NCI-H2029 (cell line): ENCODE results near the gene ISOC1.
A peak's percentile ranks its signal among the peaks of the same experiment; 100 is the strongest.

Experiments
- DNase-seq: peaks from one replicate; lab custom pipeline; 2025; lab: John Stamatoyannopoulos, UW

Gene ISOC1

DNA sequence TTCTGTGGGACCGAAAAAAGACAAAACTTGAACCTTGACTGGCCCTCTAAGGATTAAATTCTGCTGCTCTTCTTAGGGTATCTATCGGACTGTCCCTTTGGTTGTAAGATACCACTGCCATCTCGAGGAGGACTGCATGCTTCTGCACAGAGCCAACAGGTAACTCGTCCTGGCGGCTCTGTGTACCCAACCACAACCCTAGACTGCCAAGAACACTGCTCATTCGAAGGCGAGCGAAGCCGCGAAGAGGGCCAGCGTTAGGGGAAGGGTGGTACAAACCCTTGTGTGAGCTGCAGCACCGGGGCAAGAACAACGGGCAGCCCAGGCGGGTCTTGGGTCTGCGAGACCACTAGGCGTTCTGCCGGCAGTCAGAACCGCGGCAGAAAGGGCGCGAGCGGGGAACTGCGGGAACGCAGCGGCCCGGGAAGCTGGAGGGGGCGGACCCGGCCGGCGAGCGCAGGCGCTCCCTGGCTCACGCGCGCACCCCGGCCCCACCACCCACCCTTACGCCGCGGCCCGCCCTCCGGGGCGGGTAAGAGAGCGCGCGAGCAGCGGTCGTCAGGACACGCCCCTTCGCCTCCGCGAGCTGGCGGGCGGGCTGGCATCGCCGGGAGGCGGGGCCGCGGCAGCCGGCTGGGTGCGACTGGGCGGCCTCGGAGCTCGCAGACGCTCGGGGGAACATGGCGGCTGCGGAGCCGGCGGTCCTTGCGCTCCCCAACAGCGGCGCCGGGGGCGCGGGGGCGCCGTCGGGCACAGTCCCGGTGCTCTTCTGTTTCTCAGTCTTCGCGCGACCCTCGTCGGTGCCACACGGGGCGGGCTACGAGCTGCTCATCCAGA lies at the start of gene ISOC1:
TSS of gene ISOC1 (plus strand) at position 663 of the 837 bp plus-strand sequence. CDS start at position 681, 18 bp downstream.
- peak; percentile 84 for DNase-seq

DNA sequence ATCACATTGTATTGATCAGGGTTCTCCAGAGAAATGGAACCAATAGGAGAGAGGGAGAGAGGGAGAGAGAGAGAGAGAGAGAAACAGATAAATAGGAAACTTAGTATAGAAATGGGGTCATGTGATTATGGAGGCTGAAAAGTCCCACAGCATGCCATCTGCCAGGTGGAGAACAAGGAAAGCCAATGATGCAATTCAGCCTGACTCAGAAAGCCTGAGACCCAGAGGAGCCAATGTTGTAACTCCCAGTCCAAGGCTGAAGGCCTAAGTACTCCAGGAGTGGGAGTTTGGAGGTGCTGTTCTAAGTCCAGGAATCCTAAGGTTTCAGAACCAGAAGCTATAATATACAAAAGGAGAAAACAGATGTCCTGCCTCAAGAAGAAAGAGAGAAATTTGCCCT lies 48.4 kb upstream of the ISOC1 start:
- no peak for DNase-seq

DNA sequence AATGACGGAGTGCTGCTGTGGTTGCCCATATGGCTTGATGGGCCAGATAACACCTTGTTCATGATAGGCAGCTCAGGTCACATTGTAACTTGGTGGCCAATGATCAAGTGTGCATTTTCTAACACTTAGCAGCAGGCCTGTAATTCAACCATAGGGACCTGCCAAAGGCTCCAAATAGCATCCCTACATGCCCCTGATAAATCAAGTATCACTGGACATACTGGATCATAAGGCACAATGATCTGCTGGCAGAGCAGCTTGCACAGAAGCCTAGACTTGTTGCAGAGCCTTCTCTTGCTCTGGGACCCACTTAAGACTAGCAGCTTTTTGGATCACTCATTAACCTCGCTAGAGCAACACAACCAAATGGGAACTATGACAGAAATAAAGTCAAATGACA lies 46.0 kb upstream of the ISOC1 start:
- DNase-seq: no peak

DNA sequence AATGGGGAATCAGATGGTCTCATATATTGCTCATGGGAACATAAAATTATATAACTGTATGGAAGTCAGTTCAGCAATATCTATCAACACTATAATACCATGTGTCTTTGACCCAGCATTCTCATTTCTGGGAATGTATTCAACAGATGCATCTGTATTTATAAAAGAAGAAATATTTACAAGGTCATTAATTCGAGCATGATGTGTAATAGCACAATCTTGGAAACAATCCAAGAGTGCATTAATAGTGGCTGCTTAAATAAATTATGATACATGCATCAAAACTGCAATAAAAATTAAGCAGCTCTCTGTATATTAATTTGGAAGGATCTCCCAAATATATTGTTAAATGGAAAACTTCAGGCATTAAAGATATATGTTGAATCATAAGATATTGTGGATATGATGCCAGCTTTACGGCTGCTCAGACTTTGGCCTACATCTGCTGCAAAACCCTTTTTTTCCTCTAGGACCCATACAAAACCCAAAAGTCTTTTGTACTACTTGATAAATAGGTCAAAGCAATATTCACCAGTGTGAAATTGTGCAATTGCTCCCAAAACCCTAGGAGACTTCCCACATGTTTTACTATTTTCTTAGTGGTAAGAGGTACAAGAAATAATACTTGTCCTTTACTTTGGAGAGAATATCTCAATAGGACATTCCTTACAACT lies 45.3 kb upstream of the ISOC1 start:
- no peak for DNase-seq

DNA sequence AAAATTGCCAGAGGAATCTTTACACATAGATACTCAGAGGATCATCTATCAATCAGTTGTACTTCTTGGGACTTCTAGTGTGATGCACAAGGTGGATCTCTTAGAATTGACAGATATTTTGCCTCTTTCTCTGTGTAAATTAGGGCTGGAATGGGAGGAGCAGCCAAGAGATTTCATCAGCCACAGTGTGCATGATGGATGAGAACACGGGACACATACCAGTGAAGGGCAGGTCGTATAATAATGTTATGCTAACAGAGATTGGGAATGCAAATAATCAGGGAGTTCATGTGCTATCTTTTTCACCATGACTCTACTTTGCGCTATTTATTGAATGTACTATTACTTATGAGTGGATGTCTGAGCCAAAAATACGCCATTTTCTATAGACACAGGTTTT lies 43.3 kb upstream of the ISOC1 start:
- no peak for DNase-seq

DNA sequence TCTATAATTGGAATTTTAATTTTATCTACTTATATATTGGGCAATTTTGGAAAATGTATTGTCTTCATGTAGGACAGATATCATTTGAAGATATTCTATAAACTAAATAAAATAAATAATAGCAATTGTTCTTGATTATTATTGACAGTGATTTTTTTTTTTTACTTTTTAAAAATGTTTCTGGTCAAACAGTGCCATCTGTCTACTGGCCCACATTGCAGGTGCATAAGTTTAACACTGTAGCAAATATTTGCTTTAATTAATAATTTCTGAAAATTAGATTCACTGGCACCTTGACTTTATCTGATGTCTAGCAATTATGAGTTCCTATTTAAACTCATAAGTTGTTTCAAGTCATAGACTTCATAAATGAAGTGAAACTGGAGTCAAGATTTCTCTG lies 41.1 kb upstream of the ISOC1 start:
- no peak for DNase-seq

DNA sequence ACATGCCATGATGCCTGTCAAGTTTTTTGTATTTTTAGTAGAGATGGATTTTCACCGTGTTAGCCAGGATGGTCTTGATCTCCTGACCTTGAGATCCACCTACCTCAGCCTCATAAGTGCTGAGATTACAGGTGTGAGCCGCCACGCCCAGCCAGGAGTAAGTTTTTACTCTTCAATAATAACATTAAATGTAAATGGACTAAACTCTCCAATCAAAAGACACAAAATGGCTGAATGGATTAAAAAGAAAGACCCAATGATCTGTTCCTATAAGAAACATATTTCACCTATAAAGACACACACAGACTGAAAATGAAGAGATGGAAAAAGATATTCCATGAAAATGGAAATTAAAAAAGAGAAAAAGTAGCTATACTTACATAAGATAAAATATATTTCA lies 37.2 kb upstream of the ISOC1 start:
- no peak for DNase-seq

DNA sequence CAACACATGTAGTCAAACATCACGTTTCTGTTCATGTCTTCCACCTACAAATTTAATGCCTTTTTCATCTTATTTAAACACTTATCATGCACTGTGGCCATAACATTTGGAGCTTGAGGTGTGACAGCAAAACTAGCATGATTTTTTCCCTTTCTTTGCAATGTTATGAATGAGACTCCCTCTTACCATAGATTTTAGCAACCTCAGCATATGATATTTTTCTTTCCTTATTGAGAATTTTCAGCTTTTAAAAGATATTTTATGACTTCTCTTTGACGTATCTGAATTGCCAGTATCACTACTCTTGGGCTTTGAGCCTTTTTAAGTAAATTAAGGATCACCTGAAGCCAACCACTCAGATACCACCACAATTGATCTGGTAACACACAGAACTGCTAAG lies 32.7 kb upstream of the ISOC1 start:
- no peak for DNase-seq

DNA sequence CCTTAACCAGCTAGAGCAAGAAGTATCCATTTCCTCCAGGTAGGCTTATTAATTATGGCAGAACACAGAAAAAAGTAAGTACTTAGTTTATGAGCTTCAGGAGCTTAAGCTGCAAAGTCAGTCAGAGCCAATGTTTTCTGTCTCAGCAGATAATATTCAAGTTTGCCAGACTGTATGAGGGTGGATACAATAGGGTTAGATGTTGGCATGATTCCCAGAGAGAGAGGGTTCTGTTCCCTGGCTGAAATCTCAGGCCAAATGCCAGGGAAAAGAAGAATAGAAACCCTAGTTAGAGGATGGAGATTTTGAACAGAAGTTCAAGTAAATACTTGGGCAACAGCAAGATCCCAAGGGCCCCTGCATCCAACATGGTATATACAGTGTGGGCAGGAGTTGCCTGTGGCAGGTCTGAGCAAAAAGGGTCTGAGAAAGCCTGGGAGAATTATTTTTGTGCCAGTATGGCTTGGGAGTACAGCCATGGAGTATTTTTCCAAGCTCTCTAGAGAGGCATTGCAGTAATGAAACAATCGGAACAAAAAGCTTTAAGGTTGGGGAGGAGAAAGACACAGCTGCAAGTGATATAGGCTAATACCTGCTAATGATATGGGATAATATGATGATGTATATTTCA lies 31.0 kb upstream of the ISOC1 start:
- DNase-seq: no peak

DNA sequence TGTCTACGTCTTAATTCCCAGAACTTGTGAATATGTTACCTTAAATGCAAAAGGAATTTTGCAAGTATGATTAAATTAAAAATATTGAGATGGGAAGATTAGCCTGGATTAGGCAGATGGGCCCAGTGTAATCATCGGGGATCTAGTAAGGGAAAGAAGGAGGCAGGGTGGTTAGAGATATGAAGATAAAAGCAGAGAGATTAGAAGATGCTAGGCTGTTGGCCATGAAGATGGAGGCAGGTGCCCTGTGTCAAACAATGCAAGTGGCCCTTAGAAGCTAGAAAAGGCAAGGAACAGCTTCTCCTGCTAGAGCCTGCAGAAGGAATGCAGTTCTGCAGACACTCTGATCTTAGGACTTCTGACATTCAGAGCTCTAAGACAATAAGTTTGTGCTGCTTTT lies 28.8 kb upstream of the ISOC1 start:
- DNase-seq: no peak

DNA sequence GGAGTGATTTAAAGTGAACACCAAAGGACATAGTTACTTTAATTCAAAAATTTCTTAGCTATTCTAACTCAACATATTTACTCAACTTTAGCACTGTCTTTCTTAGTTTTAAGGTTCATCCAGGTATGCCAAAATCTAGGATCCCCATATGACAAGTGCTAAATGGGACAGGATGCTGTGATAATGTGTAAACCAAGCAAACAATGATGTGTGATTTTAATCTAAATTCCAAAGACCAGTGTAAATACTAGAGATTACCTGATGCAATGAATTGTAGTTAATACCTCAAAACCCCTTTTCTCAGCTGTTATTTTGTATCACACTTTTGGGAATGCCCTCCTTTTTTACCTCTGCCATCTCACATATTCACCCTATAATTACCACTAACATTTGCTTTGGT lies 26.8 kb upstream of the ISOC1 start:
- DNase-seq: no peak

DNA sequence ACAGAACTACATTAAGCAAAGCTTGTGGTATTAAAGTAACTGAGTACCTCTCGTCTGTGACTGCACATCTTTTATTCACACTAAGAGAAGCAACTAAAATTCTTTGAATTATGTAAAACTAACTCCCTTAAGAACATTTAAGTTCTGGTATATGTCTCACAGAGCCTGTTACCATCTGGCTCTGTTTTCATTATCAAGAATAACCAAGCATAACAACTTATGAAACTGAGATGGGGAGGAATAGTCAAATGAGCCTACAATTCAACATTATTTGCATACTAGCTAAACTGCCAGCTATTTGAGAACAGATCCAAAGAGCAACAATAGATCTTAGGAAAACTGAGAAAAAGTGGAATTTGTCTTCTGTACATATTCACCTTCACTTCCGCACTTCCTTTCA lies 25.3 kb upstream of the ISOC1 start:
- no peak for DNase-seq

DNA sequence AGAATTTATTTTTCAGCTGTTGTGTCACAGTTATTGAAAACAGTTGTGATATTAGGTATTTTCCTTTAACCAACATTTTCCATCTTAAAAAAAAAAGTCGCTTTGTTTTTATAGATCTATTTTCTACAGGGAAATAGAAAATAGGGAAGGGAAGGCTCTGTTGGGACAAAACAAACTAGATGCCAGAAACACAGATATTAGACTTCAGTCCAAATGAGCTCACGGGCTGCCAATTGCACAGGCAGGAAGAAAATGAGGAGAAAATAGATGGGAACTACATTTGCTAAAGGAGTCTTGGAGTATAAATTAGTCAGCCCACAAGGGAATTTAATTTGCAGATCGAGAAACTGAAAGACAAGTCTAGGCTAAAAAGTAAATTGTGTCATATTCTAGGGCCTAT lies 21.4 kb upstream of the ISOC1 start:
- no peak for DNase-seq

DNA sequence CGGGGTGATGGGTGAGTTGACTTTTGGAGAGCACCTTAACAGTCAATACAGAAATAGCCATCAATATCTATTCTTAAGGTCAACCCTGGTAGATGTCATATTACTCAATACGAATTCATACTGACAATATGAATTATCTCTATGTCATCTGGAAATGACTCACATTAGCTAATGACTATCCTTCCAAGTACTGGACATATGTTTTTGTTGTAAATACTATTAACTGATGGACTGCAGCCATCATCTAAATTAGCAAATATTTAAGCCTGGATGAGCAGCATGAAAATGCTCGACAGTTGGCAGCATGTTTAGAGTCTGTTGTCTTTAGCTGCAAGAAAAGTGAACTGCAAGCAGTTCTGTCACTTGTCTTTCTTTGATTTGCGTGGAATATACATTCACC lies 19.6 kb upstream of the ISOC1 start:
- no peak for DNase-seq

DNA sequence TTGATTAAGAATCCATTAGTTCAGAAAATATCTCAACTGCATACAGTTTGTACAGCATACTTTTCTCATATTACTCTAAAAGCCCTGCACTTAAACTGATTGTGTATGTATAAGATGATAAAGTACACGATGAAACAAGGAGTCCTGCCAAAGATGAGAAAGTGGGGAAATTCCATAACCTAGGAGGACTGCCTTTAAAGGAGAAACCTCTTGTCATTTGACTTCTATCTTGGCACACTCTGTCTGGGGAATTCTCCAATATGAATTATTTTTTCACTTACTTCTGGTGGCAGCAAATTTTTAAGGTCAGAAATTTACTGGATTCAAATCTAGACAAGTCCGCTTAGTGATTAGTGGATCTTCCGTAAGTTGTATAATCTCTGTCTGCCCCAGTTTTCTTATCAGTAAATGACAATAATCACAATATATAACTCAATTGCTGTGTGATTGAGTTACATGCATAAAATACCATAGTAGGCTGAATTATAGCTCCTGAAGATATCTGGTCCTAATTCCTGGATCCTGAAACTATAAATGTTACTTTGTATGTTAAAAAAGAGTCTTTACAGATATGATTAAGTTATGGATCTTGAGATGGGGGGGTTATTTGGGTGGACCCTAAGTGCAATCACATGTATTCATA lies 17.0 kb upstream of the ISOC1 start:
- no peak for DNase-seq

DNA sequence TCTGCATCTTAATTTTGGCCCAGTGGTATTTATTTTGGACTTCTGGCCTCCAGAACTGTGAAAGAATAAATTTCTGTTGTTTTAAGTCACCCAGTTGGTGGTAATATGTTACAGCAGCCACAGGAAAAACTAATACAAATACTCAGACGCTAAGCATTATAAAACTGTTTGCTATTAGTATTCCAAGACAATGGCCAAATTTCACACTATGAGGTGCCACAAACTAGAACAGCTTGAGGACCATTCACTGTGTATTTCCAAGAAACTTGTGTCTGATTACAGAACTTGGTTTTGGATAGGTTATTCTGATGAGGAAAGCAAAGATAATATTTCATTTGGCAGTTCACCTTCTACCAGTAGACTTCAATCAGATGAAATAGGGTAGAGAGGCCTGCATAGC lies 16.3 kb upstream of the ISOC1 start:
- no peak for DNase-seq

DNA sequence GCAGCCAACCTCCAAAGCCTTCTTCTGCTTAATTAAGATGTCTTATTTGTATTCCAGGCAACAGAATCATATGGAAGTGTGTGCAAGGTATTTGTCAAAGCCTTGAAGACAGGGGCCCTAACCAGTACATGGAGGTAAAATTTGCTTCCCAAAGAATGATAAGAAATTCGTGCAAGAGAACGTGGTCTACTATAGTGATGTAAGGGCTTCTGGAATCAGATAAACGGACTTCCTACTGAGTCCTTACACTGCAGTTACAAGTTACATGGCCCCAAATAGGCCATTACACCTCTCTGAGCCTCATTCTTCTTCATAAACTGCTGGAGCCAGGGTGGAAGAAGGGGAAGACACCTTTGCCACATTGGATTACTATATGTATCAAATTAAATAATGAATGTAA lies 15.9 kb upstream of the ISOC1 start:
- DNase-seq: no peak

DNA sequence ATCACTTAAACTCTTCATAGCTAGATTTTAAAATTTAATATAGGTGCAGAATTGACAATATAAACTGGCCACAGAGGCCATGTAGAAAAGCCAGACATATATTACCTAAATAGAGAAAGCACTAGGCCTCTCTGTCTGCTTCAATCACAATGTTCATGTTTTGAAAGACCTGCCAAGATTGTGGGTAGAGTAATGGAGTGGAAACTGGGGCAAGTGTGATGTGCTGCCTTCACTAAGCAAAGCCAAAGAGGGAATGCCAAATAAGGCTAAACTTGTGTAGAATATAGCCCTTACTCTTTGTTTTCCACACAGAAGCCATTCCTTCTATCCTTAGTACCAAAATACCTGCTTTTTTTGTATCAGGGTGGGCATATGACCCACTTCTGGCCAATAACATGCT lies 15.1 kb upstream of the ISOC1 start:
- no peak for DNase-seq

DNA sequence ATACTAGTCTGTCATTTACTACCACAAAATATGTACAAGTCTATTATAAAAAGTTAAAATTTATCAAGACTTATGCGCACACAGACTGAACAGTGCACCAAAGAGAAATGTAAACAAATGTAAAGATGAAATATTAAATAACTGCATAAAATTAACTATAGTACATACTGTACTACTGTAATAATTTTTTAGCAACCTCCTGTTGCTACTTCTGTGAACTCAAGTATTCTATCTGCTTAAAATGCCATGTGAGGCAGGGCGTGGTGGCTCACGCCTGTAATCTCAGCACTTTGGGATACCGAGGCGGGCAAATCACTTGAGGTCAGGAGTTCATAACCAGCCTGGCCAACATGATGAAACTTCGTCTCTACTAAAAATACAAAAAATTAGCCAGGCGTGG lies 13.8 kb upstream of the ISOC1 start:
- no peak for DNase-seq

DNA sequence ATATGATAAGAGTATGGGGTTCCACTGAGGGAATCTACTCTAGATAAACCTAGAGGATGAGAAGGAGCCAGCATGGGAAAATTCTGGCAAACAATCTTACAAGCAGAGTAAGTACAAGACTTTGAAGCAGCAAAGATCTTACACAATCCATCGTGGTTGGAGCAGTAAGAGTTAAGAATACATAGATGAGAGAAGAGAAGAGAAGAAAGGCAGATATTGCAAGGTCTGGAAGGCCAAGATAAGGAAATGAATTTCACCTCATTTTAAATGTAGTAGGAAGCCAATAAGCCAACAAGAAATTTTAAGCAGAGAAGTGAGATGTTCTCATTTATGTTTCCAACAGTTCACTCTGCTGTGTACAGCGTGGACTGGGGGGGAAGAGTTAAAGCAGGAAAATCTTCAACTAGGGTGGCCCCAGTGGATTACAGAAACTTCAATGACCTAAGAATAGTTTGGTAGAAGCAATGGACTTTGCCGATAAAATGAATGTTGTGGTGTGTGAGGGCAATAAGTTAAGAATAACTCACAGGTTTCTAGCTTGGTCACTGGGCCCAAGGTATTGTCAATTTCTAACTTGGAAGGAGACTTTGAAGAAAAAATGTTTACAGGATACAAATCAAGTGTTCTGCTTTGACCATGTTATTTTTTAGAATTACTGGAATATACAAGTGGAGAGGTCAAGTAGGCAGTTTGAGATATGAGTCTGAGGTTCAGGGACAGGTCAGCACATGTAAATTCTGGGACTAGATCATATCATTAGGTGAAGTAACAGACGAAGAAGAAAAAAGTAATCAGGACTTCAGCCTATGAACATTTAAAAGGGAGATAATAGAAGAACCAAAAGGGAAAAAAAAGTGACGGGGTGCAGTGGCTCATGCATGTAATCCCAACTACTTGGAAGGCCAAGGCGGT lies 12.1 kb upstream of the ISOC1 start:
- no peak for DNase-seq
